ENCODE measurements around the gene EIF4G3. TPM values are rescaled to one million over a fixed set of nuclear protein-coding genes. Genes with fewer than 3 reads are reported as not detected.
"Not testable (repeated sequence)": the region's sequence is repeated elsewhere in the genome, so short reads cannot be mapped to it uniquely, and the experiment has no call there.

Gene EIF4G3
- total RNA-seq, 2 experiments from 2014 or later, result 56.7 to 64.3 TPM

DNA sequence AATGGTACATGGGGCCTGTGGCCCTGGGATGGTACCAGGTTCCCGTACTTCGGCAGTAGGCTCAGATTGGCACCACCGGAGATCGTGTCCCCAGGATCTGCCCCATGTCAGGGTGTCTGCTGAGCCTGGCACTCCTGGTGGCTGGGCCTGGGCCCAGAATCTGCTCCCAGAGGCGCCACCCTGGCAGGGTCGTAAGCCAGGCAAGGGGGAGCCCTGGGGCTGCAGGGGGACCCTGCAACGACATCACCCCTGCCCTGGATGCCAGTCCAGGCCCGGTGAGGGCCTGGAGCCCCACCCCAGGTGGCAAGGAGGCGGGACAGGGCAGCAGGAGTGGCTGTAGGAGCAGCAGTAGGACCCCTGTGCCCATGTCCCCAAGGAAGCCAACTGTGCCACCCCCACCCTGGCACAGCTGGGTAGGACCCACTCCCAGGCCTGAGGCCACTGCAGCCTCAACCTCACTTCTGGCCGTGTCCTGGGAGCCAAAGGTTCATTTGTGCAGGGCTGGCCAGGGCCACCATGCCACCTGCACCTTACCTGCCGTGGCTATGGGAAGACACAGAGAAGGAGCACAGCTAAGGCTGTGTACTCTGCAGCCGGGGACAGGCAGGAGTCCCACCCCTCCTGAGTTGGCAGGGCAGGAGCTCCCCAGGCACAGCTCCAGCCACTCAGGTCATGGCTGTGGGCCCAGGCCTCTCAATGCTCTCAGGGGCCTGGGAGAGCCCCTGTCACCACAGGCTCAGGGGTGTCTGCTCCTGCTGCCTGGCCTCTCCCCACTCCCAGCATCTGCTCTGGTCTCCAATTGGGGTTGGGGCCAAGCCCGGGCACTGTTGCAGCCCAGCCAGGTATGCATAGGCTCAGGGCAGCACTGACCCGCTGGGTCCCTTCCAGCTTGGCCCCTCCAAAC, 141.7 kb downstream of the EIF4G3 start:
- CTCF ChIA-PET, result no interaction called here
- Mint-ChIP-seq H3K27me3 (no peaks in the 10 kb centered on the region), H3K9me3 (ENCODE audit: low read depth) (peaks cover 2% of the 10 kb centered on the region), H3K4me3 (no peak overlapping the region), H3K36me3 (peaks cover 20% of the 10 kb centered on the region), H3K4me1 (no peaks in the 10 kb centered on the region), H3K27ac (no peak overlapping the region)
- ATAC-seq, result no peak
- no peak for DNase-seq

DNA sequence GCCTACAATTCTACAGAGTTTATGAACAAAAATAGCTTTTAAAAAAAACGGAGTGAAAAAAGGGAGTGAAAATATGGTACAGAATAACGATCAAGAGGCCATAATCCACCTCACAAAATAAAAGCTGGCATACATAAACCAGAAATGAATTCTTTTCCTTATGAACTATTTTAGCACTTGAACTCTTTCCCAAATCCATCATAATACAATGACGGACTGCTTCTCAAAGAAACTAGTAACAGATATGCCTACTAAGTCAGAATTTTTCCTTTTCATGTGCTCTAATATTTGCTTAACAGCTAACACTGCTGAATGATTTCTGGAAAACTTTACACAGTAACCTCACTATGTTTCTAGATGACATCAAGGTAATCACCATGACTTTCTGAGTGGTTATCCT, 144.0 kb downstream of the EIF4G3 start:
- Mint-ChIP-seq H3K27me3 (no peaks in the 10 kb centered on the region), H3K36me3 (peaks cover 17% of the 10 kb centered on the region), H3K4me1 (peaks cover 3% of the 10 kb centered on the region), H3K27ac (no peak overlapping the region), H3K4me3 (no peak overlapping the region), H3K9me3 (ENCODE audit: low read depth) (peaks cover 4% of the 10 kb centered on the region)
- no peak for ATAC-seq
- CTCF ChIA-PET, result no interaction called here
- no peak for DNase-seq

DNA sequence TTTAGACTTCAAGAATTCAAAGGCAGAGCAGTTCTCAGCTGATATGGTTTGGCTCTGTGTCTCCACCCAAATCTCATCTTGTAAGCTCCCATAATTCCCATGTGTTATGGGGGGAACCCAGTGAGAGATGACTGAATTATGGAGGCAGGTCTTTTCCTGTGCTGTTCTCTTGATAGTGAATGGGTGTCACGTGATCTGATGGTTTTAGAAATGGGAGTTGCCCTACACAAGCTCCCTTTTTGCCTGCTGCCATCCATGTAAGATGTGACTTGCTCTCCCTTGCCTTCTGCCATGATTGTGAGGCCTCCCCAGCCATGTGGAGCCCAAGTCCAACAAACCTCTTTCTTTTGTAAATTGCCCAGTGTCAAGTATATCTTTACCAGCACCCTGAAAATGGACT, 146.5 kb downstream of the EIF4G3 start:
- ATAC-seq, result no peak
- CTCF ChIA-PET, result no interaction called here
- DNase-seq, result no peak
- Mint-ChIP-seq H3K9me3 (ENCODE audit: low read depth) (peaks cover 2% of the 10 kb centered on the region), H3K36me3 (peaks cover 15% of the 10 kb centered on the region), H3K4me3 (no peak overlapping the region), H3K4me1 (peaks cover 5% of the 10 kb centered on the region), H3K27me3 (no peaks in the 10 kb centered on the region), H3K27ac (no peak overlapping the region)

DNA sequence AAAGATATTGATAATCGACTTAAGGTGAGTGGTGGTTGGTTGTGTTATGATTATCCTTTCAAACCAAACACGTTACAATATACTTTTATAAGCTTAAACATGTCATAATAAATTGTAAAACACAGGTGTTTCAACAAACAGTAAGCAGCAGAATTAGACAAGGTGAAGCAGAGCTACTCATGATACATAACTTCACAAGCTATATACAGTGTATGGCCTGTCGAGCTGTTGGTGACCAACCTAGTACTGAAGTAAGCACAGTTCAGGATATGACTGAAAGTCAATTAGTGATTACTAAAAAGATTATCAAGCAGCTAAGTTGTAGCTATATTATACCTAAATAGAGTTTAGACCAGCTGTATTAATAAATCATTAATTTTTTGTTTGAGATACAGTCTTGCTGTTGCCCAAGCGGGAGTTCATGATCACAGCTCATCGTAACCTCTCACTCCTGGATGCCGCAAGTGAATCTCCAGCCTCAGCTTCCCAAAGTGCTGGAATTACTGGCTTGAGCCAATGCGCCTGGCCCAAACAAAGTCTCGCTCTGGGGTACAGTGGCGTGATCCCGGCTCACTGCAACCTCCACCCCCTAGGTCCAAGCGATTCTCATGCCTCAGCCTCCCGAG, 148.1 kb downstream of the EIF4G3 start:
- Mint-ChIP-seq H3K9me3 (ENCODE audit: low read depth) (peaks cover 2% of the 10 kb centered on the region), H3K27me3 (no peaks in the 10 kb centered on the region), H3K36me3 (peaks cover 19% of the 10 kb centered on the region), H3K4me3 (no peak overlapping the region), H3K27ac (no peak overlapping the region), H3K4me1 (peaks cover 5% of the 10 kb centered on the region)
- DNase-seq, result no peak
- CTCF ChIA-PET, result no interaction called here
- no peak for ATAC-seq

DNA sequence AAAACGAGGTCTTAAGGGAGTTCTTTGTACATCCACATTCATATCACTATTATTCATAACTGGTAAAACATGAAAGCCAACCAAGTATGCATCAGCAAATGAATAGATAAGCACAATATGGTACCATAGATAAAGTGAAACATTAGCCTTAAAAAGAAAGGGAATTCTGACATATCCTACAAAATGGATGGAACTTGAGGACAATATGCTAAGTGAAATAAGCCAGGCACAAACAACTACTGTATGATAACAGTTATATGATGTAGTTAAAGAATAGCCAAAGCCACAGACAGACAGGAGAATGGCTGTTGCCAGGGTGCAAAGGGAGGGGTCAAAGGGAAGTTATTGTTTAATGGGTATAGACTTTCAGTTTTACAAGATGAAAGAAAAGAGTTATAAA, 148.9 kb downstream of the EIF4G3 start:
- CTCF ChIA-PET, result no interaction called here
- peaks cover 2% of the 10 kb centered on the region for H3K9me3 Mint-ChIP-seq (ENCODE audit: low read depth)
- peaks cover 19% of the 10 kb centered on the region for H3K36me3 Mint-ChIP-seq
- no peak for ATAC-seq
- no peak for DNase-seq
- H3K27me3 Mint-ChIP-seq, result no peaks in the 10 kb centered on the region
- no peak overlapping the region for H3K27ac Mint-ChIP-seq
- peaks cover 6% of the 10 kb centered on the region for H3K4me1 Mint-ChIP-seq
- no peak overlapping the region for H3K4me3 Mint-ChIP-seq

DNA sequence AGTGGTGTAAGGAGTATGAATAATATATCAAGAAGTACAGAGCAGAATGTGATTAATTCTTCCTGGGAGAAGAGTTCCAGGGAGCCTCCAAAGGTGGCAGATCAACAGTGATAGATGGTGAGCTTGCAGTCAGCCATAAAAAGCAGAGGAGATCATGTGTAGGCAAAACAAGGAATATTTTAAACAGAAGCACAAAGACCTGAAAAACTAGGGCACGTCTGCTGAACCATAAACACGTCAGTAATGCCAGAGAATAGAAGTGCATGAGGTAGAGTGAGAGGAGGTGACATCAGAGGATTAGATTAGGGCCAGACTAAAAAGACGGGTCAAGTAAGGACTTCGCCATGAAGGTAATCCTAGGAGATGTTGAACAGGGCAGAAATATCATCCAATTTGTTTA, 151.8 kb downstream of the EIF4G3 start:
- CTCF ChIA-PET, result no interaction called here
- Mint-ChIP-seq H3K4me1 (peaks cover 25% of the 10 kb centered on the region), H3K4me3 (no peak overlapping the region), H3K9me3 (ENCODE audit: low read depth) (peaks cover 2% of the 10 kb centered on the region), H3K36me3 (peaks cover 15% of the 10 kb centered on the region), H3K27ac (no peak overlapping the region), H3K27me3 (no peaks in the 10 kb centered on the region)
- ATAC-seq, result no peak
- DNase-seq, result no peak

DNA sequence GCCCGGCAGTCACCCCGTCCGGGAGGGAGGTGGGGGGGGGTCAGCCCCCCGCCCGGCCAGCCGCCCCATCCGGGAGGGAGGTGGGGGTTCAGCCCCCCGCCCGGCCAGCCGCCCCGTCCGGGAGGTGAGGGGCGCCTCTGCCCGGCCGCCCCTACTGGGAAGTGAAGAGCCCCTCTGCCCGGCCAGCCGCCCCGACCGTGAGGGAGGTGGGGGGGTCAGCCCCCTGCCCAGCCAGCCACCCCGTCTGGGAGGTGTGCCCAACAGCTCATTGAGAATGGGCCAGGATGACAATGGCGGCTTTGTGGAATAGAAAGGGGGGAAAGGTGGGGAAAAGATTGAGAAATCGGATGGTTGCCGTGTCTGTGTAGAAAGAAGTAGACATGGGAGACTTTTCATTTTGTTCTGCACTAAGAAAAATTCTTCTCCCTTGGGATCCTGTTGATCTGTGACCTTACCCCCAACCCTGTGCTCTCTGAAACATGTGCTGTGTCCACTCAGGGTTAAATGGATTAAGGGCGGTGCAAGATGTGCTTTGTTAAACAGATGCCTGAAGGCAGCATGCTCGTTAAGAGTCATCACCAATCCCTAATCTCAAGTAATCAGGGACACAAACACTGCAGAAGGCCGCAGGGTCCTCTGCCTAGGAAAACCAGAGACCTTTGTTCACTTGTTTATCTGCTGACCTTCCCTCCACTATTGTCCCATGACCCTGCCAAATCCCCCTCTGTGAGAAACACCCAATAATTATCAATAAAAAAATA, 152.4 kb downstream of the EIF4G3 start:
- H3K4me3 Mint-ChIP-seq; ATAC-seq; CTCF ChIA-PET; DNase-seq; H3K9me3 Mint-ChIP-seq (ENCODE audit: low read depth); H3K27me3 Mint-ChIP-seq; H3K27ac Mint-ChIP-seq: not testable (repeated sequence)
- Mint-ChIP-seq H3K36me3 (peaks cover 15% of the 10 kb centered on the region), H3K4me1 (peaks cover 26% of the 10 kb centered on the region)

DNA sequence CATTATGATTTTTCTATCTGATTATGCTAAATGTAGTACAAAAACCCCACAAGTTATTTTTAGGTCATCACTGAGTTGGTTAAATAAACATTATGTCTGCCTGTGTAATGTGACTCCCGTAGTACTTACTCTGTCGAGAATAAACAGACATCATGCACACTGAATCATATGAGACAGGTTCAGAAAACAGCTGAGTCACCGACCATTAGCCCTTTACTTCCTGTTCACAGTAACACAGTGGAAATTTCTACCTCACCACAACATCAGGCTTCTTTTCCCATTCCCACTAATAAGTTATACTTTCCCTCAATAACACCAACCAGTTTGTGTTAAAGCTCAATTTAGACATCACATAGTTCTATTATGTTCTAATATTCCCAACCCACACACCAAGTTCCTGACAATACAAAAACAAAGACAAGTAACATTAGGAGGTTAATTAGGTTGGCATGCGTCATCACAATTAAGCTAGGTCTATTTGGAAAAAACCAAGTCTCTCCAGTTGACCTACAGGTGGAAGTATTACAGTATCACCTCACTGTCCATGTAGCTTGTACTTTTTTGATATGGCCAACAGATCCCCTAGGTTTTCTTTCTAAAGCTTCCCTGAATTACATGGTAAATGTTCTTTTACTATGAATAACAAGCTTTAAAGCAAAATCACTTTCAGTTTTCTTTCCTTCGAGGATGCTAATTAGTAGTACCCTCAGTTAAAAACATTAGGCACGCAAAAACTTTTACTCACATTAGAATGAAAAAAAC, 154.2 kb downstream of the EIF4G3 start:
- peaks cover 17% of the 10 kb centered on the region for H3K36me3 Mint-ChIP-seq
- peak overlapping the region; percentile 91 for H3K27ac Mint-ChIP-seq
- peak; percentile 98 for ATAC-seq
- CTCF ChIA-PET, result interaction anchor here (1.8 kb wide), 1 partner anchor 35 kb away, joined by 4 read pairs; no protein-coding TSS in a partner anchor
- peaks cover 23% of the 10 kb centered on the region for H3K4me1 Mint-ChIP-seq
- H3K27me3 Mint-ChIP-seq, result no peaks in the 10 kb centered on the region
- H3K9me3 Mint-ChIP-seq (ENCODE audit: low read depth), result no peaks in the 10 kb centered on the region
- DNase-seq, result peak; percentile 72
- H3K4me3 Mint-ChIP-seq, result peak overlapping the region; percentile 64

DNA sequence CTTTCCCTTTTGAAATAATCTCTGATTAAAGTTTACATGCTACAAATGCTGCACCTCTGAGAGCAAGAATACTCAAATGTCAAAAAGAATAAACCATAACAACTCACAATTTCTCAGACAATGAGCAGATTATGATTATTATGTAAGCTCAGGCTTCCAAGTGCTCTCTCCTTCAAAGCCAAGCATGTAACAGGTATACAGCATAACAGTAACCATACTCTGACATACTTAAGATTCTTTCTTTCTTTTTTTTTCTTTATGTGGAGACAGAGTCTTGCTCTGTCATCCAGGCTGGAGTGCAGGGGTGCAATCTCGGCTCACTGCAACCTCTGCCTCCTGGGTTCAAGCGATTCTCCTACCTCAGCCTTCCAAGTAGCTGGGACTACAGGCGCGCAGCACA, 155.4 kb downstream of the EIF4G3 start:
- CTCF ChIA-PET, result interaction anchor here (1.2 to 1.8 kb wide), 2 partner anchors 34 to 39 kb away, joined by 3 to 4 read pairs; no protein-coding TSS in a partner anchor
- Mint-ChIP-seq H3K4me3 (no peak overlapping the region), H3K4me1 (peaks cover 25% of the 10 kb centered on the region), H3K27ac (peak overlapping the region; percentile 65), H3K9me3 (ENCODE audit: low read depth) (no peaks in the 10 kb centered on the region), H3K27me3 (no peaks in the 10 kb centered on the region), H3K36me3 (peaks cover 20% of the 10 kb centered on the region)
- DNase-seq (no peak), ATAC-seq (no peak)

DNA sequence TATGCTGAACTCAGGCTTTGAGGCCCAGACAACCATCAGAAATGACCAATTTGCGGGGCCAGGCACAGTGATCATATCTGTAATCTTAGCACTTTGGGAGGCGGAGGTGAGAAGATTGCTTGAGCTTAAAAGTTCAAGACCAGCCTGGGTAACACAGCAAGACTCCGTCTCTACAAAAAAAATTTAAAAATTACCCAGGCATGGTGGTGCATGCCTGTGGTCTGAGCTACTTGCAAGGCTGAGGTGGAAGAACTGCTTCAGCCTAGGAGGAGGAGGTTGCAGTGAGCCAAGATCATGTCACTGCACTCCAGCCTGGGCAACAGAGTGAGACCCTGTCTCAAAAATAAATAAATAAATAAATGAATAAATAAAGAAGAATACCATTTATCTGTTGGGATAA, 156.5 kb downstream of the EIF4G3 start:
- no peak overlapping the region for H3K27ac Mint-ChIP-seq
- CTCF ChIA-PET, result no interaction called here
- no peak for ATAC-seq
- H3K4me1 Mint-ChIP-seq, result peaks cover 30% of the 10 kb centered on the region
- no peaks in the 10 kb centered on the region for H3K9me3 Mint-ChIP-seq (ENCODE audit: low read depth)
- H3K4me3 Mint-ChIP-seq, result no peak overlapping the region
- H3K36me3 Mint-ChIP-seq, result peaks cover 21% of the 10 kb centered on the region
- no peak for DNase-seq
- no peaks in the 10 kb centered on the region for H3K27me3 Mint-ChIP-seq

DNA sequence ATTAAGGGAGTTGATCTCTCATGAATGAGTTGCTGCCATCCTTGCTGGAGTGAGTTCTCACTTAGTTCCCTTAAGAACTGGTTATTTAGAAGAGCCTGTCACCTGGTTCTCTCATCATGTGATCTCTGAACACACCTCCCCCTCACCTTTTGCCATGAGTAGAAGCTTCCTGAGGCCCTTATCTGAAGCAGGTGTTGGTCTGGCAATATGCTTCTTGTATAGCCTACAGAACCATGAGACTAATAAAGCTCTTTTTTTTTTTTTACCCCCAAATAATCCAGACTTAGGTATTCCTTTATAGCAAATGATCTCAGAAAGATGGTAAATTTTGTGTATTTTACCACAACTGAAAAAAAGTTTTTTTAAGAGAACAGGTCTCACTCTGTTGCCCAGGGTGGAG, 158.0 kb downstream of the EIF4G3 start:
- no peak for DNase-seq
- peaks cover 34% of the 10 kb centered on the region for H3K4me1 Mint-ChIP-seq
- no peaks in the 10 kb centered on the region for H3K9me3 Mint-ChIP-seq (ENCODE audit: low read depth)
- H3K4me3 Mint-ChIP-seq, result no peak overlapping the region
- peaks cover 19% of the 10 kb centered on the region for H3K36me3 Mint-ChIP-seq
- CTCF ChIA-PET, result interaction anchor here (1.1 kb wide), 1 partner anchor 192 kb away, joined by 3 read pairs; no protein-coding TSS in a partner anchor
- H3K27ac Mint-ChIP-seq, result no peak overlapping the region
- H3K27me3 Mint-ChIP-seq, result no peaks in the 10 kb centered on the region
- ATAC-seq, result no peak

DNA sequence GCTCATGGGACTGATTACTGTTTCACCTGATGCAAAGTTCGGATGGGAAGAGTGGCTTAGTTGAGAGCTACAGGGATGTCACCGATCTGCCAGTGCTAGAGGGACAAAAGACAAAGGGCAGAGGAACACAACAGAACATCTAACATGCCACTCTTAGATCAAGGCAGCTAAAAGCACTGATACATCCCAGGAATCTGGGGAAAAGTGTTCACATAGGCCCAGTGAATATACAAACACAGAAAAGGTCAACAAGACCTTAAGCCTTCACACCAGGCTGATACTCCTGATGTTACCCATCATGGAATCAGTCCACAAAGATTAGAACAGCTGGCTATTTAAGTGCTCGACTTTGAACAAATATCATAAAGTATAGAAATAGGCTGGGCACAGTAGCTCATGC, 163.2 kb downstream of the EIF4G3 start:
- peaks cover 12% of the 10 kb centered on the region for H3K36me3 Mint-ChIP-seq
- CTCF ChIA-PET, result no interaction called here
- H3K9me3 Mint-ChIP-seq (ENCODE audit: low read depth), result no peaks in the 10 kb centered on the region
- H3K4me3 Mint-ChIP-seq, result no peak overlapping the region
- no peaks in the 10 kb centered on the region for H3K27me3 Mint-ChIP-seq
- DNase-seq (no peak), ATAC-seq (no peak)
- H3K4me1 Mint-ChIP-seq, result peaks cover 13% of the 10 kb centered on the region
- no peak overlapping the region for H3K27ac Mint-ChIP-seq

DNA sequence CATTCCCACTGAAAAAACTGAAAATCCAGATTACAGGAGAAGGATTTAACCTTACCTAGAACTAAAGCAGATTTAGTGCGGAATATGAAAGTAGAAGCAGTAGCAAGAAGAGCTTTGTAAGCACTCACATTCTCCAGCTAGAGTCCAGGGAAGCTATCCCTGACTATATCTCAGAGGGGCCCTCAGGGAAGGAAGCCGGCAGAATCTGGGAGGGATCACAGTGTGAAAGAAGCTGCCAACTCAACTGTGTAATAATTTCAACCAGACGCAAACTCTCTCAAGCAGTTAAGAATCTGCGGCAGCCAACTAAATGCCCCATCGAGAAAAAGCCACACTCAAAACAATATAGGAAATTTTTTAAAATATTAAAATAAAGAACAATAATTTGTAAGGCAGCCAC, 163.8 kb downstream of the EIF4G3 start:
- Mint-ChIP-seq H3K9me3 (ENCODE audit: low read depth) (no peaks in the 10 kb centered on the region), H3K4me3 (no peak overlapping the region), H3K36me3 (peaks cover 11% of the 10 kb centered on the region), H3K27ac (no peak overlapping the region), H3K4me1 (peaks cover 13% of the 10 kb centered on the region), H3K27me3 (no peaks in the 10 kb centered on the region)
- CTCF ChIA-PET, result no interaction called here
- no peak for DNase-seq
- no peak for ATAC-seq

All from activated CD8-positive, alpha-beta memory T cell treated with anti-CD3 and anti-CD28 coated beads, Interleukin-2, amount 10 ng/mL, durations not matched to agents 7 days and 5 days (primary cell).